Astrocyte of the cerebellum (primary cell): ENCODE results near the gene UST.
A peak's percentile ranks its signal among the peaks of the same experiment; 100 is the strongest.

Experiments
- DNase-seq: peaks from one replicate; pipeline ENCODE4 v3.0.0-alpha.2; 2011; ENCODE audit warnings: low read depth
- H3K4me3 ChIP-seq: 2 replicates; pipeline ENCODE4 v1.5.1; 2011; ENCODE audit warnings: mild to moderate bottlenecking, low read depth, low read length, moderate library complexity
- CTCF ChIP-seq: IDR thresholded peaks from 2 replicates; pipeline ENCODE4 v1.5.1; 2012; ENCODE audit warnings: low read length, low read depth, moderate library complexity, mild to moderate bottlenecking; ENCODE audit errors: missing control alignments
- in situ Hi-C: cut with HindIII; loops from 2 replicates; pipeline ENCODE4 v1.10.0; 2017; ENCODE audit warnings: low sequenced_read_pairs

Gene UST

GRCh38 chr6:148885925-148886845 lies 139.4 kb downstream of the UST start:
- TF ChIP-seq CTCF = no peak
- DNase-seq = no peak
- in situ Hi-C loops = no loop called here
- no peak overlapping the region for H3K4me3 ChIP-seq

- in situ Hi-C loops = no loop called here
- no peak for TF ChIP-seq CTCF
- DNase-seq = no peak
- H3K4me3 ChIP-seq = no peak overlapping the region
Measured at GRCh38 chr6:148887181-148887580, 140.4 kb downstream of the UST start.

- in situ Hi-C loops = no loop called here
- no peak for TF ChIP-seq CTCF
- no peak overlapping the region for H3K4me3 ChIP-seq
- peak; percentile 86 for DNase-seq
Measured at GRCh38 chr6:148888856-148889255, 142.0 kb downstream of the UST start.

GRCh38 chr6:148890096-148890495 lies 143.3 kb downstream of the UST start:
- TF ChIP-seq CTCF = no peak
- no peak for DNase-seq
- in situ Hi-C loops = no loop called here
- no peak overlapping the region for H3K4me3 ChIP-seq

- no peak overlapping the region for H3K4me3 ChIP-seq
- in situ Hi-C loops = no loop called here
- no peak for TF ChIP-seq CTCF
- DNase-seq = no peak
Measured at GRCh38 chr6:148890652-148891404, 144.0 kb downstream of the UST start.

- no peak overlapping the region for H3K4me3 ChIP-seq
- in situ Hi-C loops = no loop called here
- no peak for TF ChIP-seq CTCF
- DNase-seq = no peak
Measured at GRCh38 chr6:148891405-148891783, 144.6 kb downstream of the UST start.
